Activated naive CD4-positive, alpha-beta T cell treated with anti-CD3 and anti-CD28 coated beads, Interleukin-2, amount 50 U/mL, for 72 hours (primary cell): ENCODE data around the gene VPS13C. TPM values are rescaled to one million over a fixed set of nuclear protein-coding genes. Genes with fewer than 3 reads are reported as not detected.

Source experiments
- ATAC-seq, 2 donors: fragments of 150-1000 bp; cut with Tn5 transposase; 2 replicates each; pipeline ENCODE4 v1.10.0; 2021; ENCODE audit warnings: mild to moderate bottlenecking in 2 of 2, moderate library complexity in 2 of 2
- DNase-seq, 2 donors: peaks; one replicate each; pipeline ENCODE4 v3.0.0; 2021 to 2022; ENCODE audit warnings: low spot score in 2 of 2
- H3K27ac Mint-ChIP-seq, 2 donors: one replicate each; pipeline ENCODE4 v1.8.0; 2022; ENCODE audit warnings: mild to moderate bottlenecking in 2 of 2, mixed read lengths in 2 of 2
- H3K36me3 Mint-ChIP-seq, 2 donors: one replicate each; pipeline ENCODE4 v1.8.0; 2022; ENCODE audit warnings: mixed read lengths in 2 of 2
- H3K9me3 Mint-ChIP-seq, 2 donors: one replicate each; pipeline ENCODE4 v1.8.0; 2022; ENCODE audit warnings: mixed read lengths in 2 of 2
- total RNA-seq, 2 donors: library from RNA; stranded (reverse); gene quantifications; one replicate each; pipeline ENCODE4 v1.2.3, GENCODE V29; 2022

Gene VPS13C
- total RNA-seq, 2 donors from 2014 or later = 59.4 to 61.0 TPM

DNA sequence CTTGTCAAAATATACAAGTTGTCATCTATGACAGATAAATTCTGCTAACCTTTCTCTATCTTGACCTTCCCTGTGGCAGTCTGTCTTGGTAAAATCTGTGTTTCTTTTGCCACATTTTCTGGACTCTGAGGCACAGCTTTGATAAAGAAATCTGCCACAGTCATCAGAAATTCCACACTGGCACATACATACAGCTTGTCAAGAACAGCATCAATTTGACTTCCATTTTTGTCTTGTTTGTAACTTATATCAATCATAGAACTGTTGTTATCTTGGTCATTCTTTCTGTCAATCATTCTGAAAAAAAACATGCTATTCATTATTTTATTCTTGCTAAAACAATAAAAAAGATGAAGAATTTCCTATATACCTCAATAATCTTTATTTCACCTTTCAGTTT lies 130.8 kb downstream of the VPS13C start:
- H3K27ac Mint-ChIP-seq = no peak overlapping the region
- ATAC-seq = no peak

DNA sequence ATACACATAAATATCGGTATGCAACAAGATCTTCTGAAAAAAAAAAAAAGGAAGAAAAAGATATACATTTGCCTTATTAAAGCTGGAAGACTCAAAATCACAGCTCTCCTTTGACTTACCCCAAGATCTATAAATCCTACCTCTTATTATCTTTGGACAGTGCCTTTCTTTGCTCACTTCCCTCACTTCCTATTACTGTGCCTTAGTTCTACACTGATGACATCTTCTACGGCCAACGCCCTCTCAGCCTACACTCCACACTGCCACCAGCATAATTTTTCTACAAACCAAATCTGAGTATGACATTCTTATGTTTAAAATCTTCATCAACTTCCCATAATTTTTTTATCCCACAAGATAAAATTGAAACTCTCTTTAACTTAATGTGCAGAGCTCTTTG lies 137.1 kb downstream of the VPS13C start:
- peak overlapping the region in 1 of 2 donors; percentile 23 for H3K27ac Mint-ChIP-seq
- no peaks in the 10 kb centered on the region for H3K9me3 Mint-ChIP-seq
- ATAC-seq (no peak), DNase-seq (no peak)
- peaks cover 0 to 5% of the 10 kb centered on the region in 2 donors for H3K36me3 Mint-ChIP-seq

More for the DNA sequence above, 130.8 kb downstream of the VPS13C start:
- H3K36me3 Mint-ChIP-seq = peaks cover 10 to 13% of the 10 kb centered on the region in 2 donors
- DNase-seq = no peak
- H3K9me3 Mint-ChIP-seq = no peaks in the 10 kb centered on the region

DNA sequence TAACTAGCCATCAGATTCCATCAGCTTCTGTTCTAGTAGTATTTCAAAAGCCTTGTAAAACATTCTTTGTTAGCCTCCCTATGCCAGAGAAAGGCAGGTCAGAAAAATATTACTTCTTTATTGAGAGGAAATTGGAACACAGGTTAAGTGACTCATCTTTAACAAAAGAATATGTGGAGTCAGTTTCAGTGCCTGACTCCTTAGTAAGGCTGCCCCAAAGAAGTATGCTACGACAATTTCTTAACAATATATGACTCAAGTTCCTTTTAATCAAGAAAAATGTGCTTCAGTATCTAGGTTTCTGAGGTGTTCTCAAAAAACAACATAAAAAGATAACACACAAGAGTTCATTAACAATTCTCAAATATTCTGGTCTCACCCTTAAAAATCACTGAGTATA lies 139.2 kb downstream of the VPS13C start:
- H3K9me3 Mint-ChIP-seq = no peaks in the 10 kb centered on the region
- peaks cover 7 to 13% of the 10 kb centered on the region in 2 donors for H3K36me3 Mint-ChIP-seq
- ATAC-seq (no peak), DNase-seq (no peak)
- no peak overlapping the region for H3K27ac Mint-ChIP-seq

DNA sequence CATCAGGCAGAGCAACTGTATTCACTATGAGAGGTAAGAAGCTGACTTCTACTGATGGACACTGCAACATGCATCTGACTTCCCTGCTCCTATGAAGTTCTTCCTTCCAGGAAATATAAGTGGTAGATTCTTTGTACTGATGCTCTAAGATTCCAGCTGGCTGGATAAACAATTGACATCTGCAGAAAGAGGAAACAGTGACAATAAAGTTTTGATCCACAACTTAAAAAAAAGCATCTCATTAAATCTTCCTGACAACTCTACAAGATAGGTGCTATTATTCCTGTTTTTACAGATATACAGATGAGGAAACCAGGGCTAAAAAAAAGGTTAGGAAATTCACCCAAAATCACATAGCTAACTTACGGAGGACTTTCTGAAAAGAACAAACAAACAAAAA lies 142.8 kb downstream of the VPS13C start:
- Mint-ChIP-seq H3K36me3 (peaks cover 8 to 20% of the 10 kb centered on the region in 2 donors), H3K9me3 (no peaks in the 10 kb centered on the region), H3K27ac (no peak overlapping the region)
- ATAC-seq (no peak), DNase-seq (no peak)

DNA sequence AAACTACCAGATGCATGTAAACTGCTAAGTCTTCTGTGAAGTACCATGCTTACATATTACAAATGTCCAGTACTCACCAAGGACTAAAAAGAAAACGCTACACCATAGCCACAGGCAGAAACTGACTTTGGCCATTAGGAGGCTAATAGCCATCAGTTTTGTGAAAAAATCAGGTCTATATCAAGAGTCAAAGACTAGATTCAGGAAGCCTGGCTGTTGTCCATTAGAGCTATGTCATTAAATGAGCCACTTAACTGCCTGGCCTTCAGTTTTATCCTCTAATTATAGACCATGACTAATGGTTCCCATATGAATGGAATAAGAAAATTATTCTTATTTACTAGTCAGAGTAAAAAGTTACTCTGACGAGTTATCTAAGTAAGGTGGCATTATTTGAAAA lies 144.1 kb downstream of the VPS13C start:
- no peak for DNase-seq
- no peak for ATAC-seq
- H3K27ac Mint-ChIP-seq = no peak overlapping the region

DNA sequence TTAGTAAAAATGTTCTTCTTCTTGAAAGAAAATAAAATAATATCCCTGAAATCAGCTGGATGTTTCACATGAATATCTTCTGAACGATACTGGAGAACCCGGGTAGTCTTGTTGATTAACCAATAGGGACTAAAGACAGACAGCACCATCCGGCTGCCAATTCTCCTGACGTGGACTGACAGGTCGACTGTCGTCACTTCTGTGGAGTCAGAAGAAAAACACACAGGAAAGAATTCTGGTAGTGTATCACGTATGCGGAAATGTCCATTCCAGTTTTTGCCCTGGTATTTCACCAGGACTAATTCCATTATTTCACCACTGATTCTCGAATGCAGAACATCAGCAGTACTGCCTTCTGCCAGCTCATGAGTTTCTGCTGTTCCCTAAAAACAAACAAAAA lies 144.6 kb downstream of the VPS13C start:
- Mint-ChIP-seq H3K27ac (no peak overlapping the region), H3K36me3 (peaks cover 13 to 25% of the 10 kb centered on the region in 2 donors), H3K9me3 (no peaks in the 10 kb centered on the region)
- DNase-seq (no peak), ATAC-seq (no peak)

More for the DNA sequence above, 144.1 kb downstream of the VPS13C start:
- Mint-ChIP-seq H3K36me3 (peaks cover 11 to 24% of the 10 kb centered on the region in 2 donors), H3K9me3 (no peaks in the 10 kb centered on the region)

DNA sequence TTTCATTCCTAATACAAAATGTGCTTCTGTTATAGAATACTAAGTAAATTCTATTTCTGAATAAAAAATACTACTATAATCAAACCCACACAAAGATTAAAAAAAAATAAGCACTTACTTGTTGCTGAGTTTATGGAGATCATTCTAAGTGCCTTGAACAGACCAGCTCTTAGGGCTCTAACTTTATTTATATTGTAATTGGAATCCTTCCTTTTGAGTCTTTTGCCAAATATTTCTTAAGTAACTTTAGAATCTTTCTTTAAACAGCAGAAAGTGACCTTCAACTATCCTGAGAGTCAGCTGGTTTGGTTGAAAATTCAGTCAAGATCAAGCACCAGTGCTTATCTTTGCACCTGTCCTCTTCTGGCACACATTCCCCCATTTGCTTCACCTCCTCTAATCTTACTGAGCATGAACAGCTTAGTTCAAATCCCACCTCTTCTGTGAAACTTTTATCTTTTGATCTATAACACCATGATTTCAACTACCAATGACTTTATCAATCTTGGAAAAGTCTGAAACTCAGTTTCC lies 149.3 kb downstream of the VPS13C start:
- Mint-ChIP-seq H3K27ac (no peak overlapping the region), H3K36me3 (peaks cover 16 to 32% of the 10 kb centered on the region in 2 donors), H3K9me3 (no peaks in the 10 kb centered on the region)
- no peak for DNase-seq
- no peak for ATAC-seq

DNA sequence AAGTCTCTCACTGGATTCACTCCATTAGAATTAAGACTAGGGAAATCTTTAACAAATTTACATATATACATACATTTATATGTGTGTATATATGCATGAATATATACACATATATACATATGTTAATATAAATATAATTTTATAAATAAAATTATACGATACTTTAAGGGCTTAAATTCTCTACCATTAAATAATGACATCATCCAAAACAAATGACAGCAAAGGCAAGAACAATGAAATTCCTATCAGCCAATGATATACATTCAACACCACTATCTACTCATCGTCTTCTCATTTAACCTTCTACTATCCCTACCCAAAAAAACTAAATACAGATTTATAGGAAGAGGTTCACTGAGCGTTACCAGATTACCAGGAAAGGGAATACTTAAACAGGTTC lies 152.0 kb downstream of the VPS13C start:
- Mint-ChIP-seq H3K9me3 (peaks cover 0 to 8% of the 10 kb centered on the region in 2 donors), H3K27ac (no peak overlapping the region), H3K36me3 (peaks cover 35 to 41% of the 10 kb centered on the region in 2 donors)
- DNase-seq (no peak), ATAC-seq (no peak)

DNA sequence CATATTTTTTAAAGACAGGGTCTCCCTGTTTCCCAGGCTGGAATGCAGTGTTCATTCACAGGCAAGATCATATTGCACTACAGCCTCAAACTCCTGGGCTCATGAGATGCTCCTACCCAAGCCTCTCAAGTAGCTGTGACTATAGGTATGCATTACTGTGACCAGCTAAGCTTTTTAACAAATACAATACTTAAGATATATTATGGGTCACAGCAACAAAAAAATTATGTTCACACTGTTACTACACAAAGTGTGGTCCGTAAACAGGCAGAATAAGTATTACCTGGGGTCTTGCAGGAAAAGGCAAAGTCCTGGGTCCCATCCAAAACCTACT lies 152.5 kb downstream of the VPS13C start:
- ATAC-seq = no peak
- Mint-ChIP-seq H3K27ac (no peak overlapping the region), H3K36me3 (peaks cover 40 to 42% of the 10 kb centered on the region in 2 donors), H3K9me3 (peaks cover 0 to 13% of the 10 kb centered on the region in 2 donors)
- DNase-seq = no peak

DNA sequence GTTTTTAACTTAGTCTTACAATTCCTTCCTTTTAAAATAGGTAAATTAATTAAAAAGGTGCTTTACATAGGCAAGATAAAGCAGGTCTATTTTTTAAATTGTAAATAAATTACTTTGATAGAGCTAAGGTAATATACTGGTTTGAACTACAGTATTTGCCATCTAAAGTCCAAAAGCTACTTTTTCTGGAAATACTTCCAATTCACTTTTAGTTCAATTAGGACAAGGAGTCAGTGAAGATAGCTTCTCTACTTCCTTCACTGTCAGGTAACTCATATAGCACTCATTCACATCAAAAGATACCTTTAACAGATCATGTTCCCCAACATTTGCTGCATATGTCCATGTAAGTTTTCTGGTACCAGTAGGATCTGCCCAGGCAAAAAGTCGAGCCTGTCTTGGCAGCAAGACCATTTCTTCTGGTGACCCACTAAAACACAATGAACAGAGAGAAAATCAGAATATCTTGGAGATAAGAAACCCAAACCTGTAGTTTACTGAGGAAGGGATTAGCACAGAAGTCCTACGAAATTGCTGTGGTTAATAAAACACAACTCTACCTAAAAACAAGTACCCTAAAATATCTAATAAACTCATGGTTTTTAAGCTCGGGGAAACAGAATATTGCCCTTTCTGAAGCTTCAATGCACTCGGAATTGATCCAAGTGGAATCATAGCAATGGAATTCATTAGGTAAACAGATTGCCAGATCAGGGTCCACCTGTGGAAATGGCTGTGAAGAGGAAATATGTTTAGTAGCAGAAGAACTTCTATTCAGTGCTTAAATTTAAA lies 153.1 kb downstream of the VPS13C start:
- Mint-ChIP-seq H3K36me3 (peaks cover 45 to 47% of the 10 kb centered on the region in 2 donors), H3K9me3 (peaks cover 0 to 18% of the 10 kb centered on the region in 2 donors), H3K27ac (no peak overlapping the region)
- DNase-seq (no peak), ATAC-seq (no peak)

DNA sequence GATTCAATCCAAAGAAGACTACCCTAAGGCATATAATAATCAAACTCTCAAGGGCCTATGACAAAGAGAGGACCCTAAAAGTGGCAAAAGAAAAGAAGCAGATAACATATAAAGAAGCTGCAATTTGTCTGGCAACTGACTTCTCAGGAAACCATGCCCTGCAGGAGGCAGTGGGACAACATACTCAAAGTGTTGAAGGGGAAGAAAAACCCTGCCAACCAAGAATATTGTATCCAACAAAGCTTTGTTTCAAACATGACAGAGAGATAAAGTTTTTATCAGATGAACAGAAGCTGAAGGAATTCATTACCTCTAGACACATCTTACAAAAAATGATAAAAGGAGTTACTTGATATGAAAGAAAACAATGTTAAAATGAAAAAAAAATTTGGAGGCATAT lies 167.1 kb downstream of the VPS13C start:
- Mint-ChIP-seq H3K27ac (no peak overlapping the region), H3K9me3 (peaks cover 18 to 23% of the 10 kb centered on the region in 2 donors), H3K36me3 (peaks cover 51 to 56% of the 10 kb centered on the region in 2 donors)
- ATAC-seq = no peak
- DNase-seq = no peak

DNA sequence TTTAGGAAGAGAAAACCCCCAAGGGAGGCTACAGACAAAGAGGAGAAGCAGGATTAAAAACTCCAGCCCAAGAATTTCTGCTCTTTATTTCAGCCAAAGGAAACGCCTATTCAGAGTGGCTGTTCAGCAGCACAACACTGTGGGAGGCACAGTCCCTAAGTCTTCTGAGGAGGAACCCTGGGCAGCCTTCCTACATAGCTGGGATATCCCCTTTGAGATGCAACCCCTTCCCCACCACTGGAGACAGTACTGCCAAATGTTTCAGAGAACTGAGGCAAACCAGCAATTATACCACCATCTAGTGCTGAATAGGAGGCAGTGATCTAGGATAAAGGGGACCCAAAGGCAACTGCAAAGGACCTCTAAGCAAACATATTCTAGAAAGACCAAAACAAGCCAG lies 168.1 kb downstream of the VPS13C start:
- peaks cover 43 to 47% of the 10 kb centered on the region in 2 donors for H3K36me3 Mint-ChIP-seq
- peak overlapping the region in 1 of 2 donors; percentile 16 for H3K27ac Mint-ChIP-seq
- no peak for ATAC-seq
- H3K9me3 Mint-ChIP-seq = peaks cover 18 to 23% of the 10 kb centered on the region in 2 donors
- DNase-seq = no peak

DNA sequence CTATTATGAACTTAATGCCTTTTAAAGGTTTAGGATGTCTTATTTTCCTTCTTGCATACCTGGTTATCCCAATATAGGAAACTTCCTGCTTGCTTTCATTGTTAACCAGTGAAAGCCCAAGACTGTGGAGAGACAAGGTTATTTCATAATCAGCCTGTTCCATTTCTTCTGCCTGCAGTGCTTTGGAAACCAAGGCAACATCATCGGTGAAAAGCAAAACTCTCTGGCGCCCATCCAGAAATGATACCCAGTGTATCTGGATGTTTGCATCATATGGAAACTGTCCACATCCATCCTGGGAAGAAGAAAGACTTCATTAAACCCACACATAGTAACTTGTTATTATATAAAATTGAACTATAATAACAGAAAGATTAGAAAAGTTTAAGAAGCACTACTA lies 170.1 kb downstream of the VPS13C start:
- ATAC-seq = no peak

DNA sequence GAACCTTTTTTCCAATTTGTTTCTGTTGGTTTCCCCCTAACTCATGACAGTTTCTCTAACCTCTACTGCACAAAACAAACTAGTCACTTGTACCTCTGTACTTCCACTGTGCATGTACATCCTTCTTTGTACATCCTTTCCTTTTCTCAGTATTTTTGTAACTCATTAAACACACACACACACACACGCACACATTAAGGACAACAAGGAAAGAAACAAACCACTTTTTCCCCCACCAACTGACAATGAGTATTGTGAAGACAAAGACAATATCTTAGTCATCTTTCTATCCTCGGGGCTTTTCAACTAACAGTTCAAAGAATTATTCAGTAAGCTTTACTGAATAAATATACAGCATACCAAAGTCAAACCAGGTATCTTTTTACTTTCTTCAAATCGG lies 170.5 kb downstream of the VPS13C start:
- Mint-ChIP-seq H3K27ac (no peak overlapping the region), H3K36me3 (peaks cover 25 to 29% of the 10 kb centered on the region in 2 donors), H3K9me3 (peaks cover 10% of the 10 kb centered on the region in 2 donors)
- DNase-seq (no peak), ATAC-seq (peak in 1 of 2 donors; percentile 71)

More for the DNA sequence above, 170.1 kb downstream of the VPS13C start:
- Mint-ChIP-seq H3K9me3 (peaks cover 12 to 13% of the 10 kb centered on the region in 2 donors), H3K36me3 (peaks cover 29 to 33% of the 10 kb centered on the region in 2 donors), H3K27ac (no peak overlapping the region)
- DNase-seq = peak in 1 of 2 donors; percentile 4

DNA sequence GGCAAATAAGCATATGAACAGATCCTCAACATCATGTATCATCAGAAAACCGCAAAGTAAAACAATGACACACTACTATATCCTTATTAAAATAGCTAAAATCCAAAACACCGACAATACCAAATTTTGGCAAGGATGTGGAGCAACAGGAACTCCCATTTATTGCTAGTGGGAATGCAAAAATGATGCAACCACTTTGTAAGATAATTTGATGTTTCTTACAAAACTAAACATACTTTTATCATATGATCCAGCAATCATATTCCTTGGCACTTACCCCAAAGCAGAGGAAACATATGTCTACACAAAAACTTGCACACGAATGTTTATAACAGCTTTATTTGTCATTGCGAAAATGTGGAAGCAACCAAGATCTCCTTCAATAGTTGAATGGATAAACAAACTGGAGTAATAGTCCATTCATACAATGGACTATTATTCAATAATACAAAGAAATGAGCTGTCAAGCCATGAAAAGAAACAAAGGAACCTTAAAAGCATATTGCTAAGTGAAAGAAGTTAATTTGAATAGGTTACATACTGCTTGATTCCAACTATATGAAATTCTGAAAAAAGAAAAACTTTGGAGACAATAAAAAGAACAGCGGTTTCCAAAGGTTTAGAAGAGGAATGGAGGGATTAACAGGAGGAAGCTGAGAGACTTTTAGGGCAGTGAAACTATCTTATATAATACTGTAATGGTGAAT lies 172.0 kb downstream of the VPS13C start:
- Mint-ChIP-seq H3K36me3 (peaks cover 14 to 15% of the 10 kb centered on the region in 2 donors), H3K9me3 (peaks cover 6 to 10% of the 10 kb centered on the region in 2 donors), H3K27ac (no peak overlapping the region)
- DNase-seq (no peak), ATAC-seq (no peak)

DNA sequence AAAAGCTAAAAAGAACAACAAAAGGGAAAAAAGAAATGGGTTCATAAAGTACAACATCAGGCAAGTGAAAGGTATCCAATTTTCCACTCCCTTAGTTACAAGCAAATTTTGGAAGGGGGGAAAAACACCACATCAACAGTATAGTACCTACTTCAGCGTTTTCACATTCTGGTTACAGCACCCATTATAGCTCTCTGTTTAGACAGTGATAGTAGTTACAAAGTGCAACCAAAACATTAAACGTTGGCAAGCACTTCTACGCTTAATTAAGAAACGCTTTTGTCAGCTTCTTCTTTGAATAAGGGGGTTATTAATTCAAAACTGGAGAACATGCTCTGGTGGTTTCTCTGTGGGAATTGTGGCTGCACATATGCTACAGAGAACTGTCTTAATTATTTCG lies 180.2 kb downstream of the VPS13C start:
- ATAC-seq = no peak
- Mint-ChIP-seq H3K9me3 (no peaks in the 10 kb centered on the region), H3K27ac (no peak overlapping the region), H3K36me3 (no peaks in the 10 kb centered on the region)
- DNase-seq = no peak

DNA sequence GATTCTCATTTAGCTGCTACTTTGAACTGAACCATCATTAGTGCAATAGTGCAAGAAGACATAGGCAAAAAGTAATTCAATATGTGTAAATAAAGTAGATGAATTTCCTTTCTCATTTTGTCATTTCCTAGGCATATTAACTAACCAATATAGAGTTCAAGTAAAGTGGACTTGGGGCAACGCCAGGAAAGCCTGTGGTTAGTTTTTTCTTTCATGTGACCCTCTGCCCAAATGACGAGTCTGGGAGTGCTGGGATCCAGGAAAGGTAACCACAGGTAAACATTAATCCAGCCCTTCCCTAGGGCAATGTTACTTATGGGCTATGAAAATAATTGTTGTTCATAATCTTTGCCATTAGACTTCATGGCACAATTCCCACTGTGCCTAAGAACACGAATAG lies 181.0 kb downstream of the VPS13C start:
- no peaks in the 10 kb centered on the region for H3K9me3 Mint-ChIP-seq
- ATAC-seq (no peak), DNase-seq (no peak)
- no peak overlapping the region for H3K27ac Mint-ChIP-seq
- H3K36me3 Mint-ChIP-seq = no peaks in the 10 kb centered on the region
